Endothelial cell of umbilical vein (primary cell): ENCODE measurements around the gene IGHMBP2. TPM values are rescaled to one million over a fixed set of nuclear protein-coding genes. Genes with fewer than 3 reads are reported as not detected.

ENCODE experiments used
- BruUV-seq: library from RNA; stranded (reverse); fragments of 400-500 nt; replicated peaks from 2 replicates; lab custom pipeline; 2021; lab: Mats Ljungman, UMichigan
- CTCF ChIA-PET: fragments of 300-600, 350-600 bp; sonication (Branson Sonifier 250); formaldehyde crosslinking; loops from one replicate; lab custom pipeline; 2021; ENCODE audit warnings: antibody characterized with exemption, inconsistent platforms; lab: Charles Lee
- POLR2A ChIA-PET: fragments of 300-600, 350-600 bp; sonication (Branson Sonifier 250); formaldehyde crosslinking; loops from one replicate; lab custom pipeline; 2021; ENCODE audit warnings: antibody characterized with exemption, inconsistent platforms; lab: Charles Lee
- DNase-seq: peaks from one replicate; pipeline ENCODE4 v3.0.0-alpha.2; 2011; ENCODE audit warnings: low read depth, low spot score
- FAIRE-seq: peaks from 2 replicates; lab custom pipeline; 2011; peaks lifted over from hg19 to GRCh38; lab: Jason Lieb, UNC
- H2AFZ ChIP-seq: 2 replicates; pipeline ENCODE4 v1.6.0; 2012; ENCODE audit warnings: low read depth, low read length, control low read depth, inconsistent platforms
- H3K27ac ChIP-seq: 2 replicates; pipeline ENCODE4 v1.5.1; 2011; ENCODE audit warnings: low read depth, mild to moderate bottlenecking, control low read depth, low read length, moderate library complexity; ENCODE audit not compliant: insufficient read depth
- H3K27me3 ChIP-seq, 2 experiments: 2 replicates each; pipeline versions ENCODE4 v1.6.0 to v1.6.1; 2011; ENCODE audit warnings: low read length in 2 of 2, mixed read lengths in 1 of 2; ENCODE audit not compliant: control insufficient read depth in 2 of 2, insufficient read depth in 2 of 2
- H3K36me3 ChIP-seq, 2 experiments: 2 replicates in 1 of 2; 3 replicates in 1 of 2; pipeline ENCODE4 v1.5.1; 2011; ENCODE audit warnings: low read length in 2 of 2, mild to moderate bottlenecking in 1 of 2, moderate library complexity in 1 of 2; ENCODE audit not compliant: control insufficient read depth in 2 of 2, insufficient read depth in 2 of 2; ENCODE audit errors: extremely low read depth in 1 of 2
- H3K4me1 ChIP-seq: 3 replicates; pipeline ENCODE4 v1.5.1; 2011; ENCODE audit warnings: mild to moderate bottlenecking, low read length; ENCODE audit not compliant: control insufficient read depth, insufficient read depth; ENCODE audit errors: extremely low read depth
- H3K4me2 ChIP-seq: 2 replicates; pipeline ENCODE4 v1.6.1; 2011; ENCODE audit warnings: low read length, control low read depth, mixed read lengths; ENCODE audit not compliant: insufficient read depth
- H3K4me3 ChIP-seq, 3 experiments: fragments of 200-600 bp in 1 of 3; sonication (generic), shearing (Covaris generic) in 1 of 3; replicated peaks in 1 of 3; 2 replicates each; pipeline ENCODE4 v1.5.1; 2011 to 2016; ENCODE audit warnings: control low read depth in 3 of 3, low read length in 3 of 3, mild to moderate bottlenecking in 2 of 3, inconsistent platforms in 1 of 3, low read depth in 1 of 3, moderate library complexity in 1 of 3; ENCODE audit not compliant: insufficient read depth in 1 of 3
- H3K79me2 ChIP-seq: 2 replicates; pipeline ENCODE4 v1.6.0; 2012; ENCODE audit warnings: low read length, inconsistent platforms; ENCODE audit not compliant: control insufficient read depth, insufficient read depth
- H3K9ac ChIP-seq: replicated peaks from 2 replicates; pipeline ENCODE3; 2011; ENCODE audit warnings: low read length, control low read depth; ENCODE audit not compliant: insufficient read depth; ENCODE audit errors: extremely low read depth
- H3K9me1 ChIP-seq: replicated peaks from 3 replicates; pipeline ENCODE4 v1.6.0; 2011; ENCODE audit warnings: mild to moderate bottlenecking, low read length; ENCODE audit not compliant: control insufficient read depth, insufficient read depth; ENCODE audit errors: extremely low read depth
- H3K9me3 ChIP-seq: replicated peaks from 2 replicates; pipeline ENCODE4 v1.5.1; 2012; ENCODE audit warnings: low read length, inconsistent platforms; ENCODE audit not compliant: control insufficient read depth, insufficient read depth
- H4K20me1 ChIP-seq: replicated peaks from 2 replicates; pipeline ENCODE3; 2011; ENCODE audit warnings: mild to moderate bottlenecking, low read length; ENCODE audit not compliant: control insufficient read depth, insufficient read depth; ENCODE audit errors: extremely low read depth
- EZH2 ChIP-seq: IDR thresholded peaks from 2 replicates; pipeline ENCODE4 v1.6.1; 2012; ENCODE audit warnings: borderline replicate concordance, low read depth, mild to moderate bottlenecking, moderate library complexity, low read length, inconsistent platforms; ENCODE audit not compliant: severe bottlenecking
- FOS ChIP-seq: IDR thresholded peaks from 2 replicates; pipeline ENCODE4 v1.6.1; 2011; ENCODE audit warnings: mild to moderate bottlenecking, low read length, moderate library complexity, borderline replicate concordance; ENCODE audit not compliant: insufficient read depth
- GATA2 ChIP-seq: IDR thresholded peaks from 2 replicates; pipeline ENCODE4 v1.7.0; 2011; ENCODE audit warnings: low read depth, mild to moderate bottlenecking, moderate library complexity, mixed read lengths, low read length; ENCODE audit not compliant: insufficient read length, insufficient read depth
- JUN ChIP-seq: IDR thresholded peaks from 2 replicates; pipeline ENCODE4 v1.6.1; 2011; ENCODE audit warnings: borderline replicate concordance, low read depth; ENCODE audit not compliant: insufficient read length, insufficient read depth
- MAX ChIP-seq: IDR thresholded peaks from 2 replicates; pipeline ENCODE4 v1.6.1; 2011; ENCODE audit not compliant: insufficient read depth, insufficient read length
- MYC ChIP-seq: IDR thresholded peaks from one replicate; pipeline ENCODE4 v1.6.1; 2011; ENCODE audit warnings: mild to moderate bottlenecking, low read depth, low read length
- POLR2A ChIP-seq: IDR thresholded peaks from 2 replicates; pipeline ENCODE4 v1.6.1; 2012; ENCODE audit warnings: low read depth, mild to moderate bottlenecking, control low read depth, low read length
- POLR2AphosphoS5 ChIP-seq: IDR thresholded peaks from 2 replicates; pipeline ENCODE4 v1.6.1; 2012; ENCODE audit warnings: low read depth, mild to moderate bottlenecking, control low read depth, low read length, moderate library complexity; ENCODE audit not compliant: insufficient read depth
- dilution Hi-C: fragments of 300-500 bp; cut with MboI; formaldehyde crosslinking; loops from one replicate; pipeline ENCODE4 v1.15.0; 2019; ENCODE audit warnings: low sequenced_read_pairs; ENCODE audit not compliant: extremely low pct_ligation_motif_present
- intact Hi-C: fragments of 100-400 bp; cut with micrococcal nuclease; formaldehyde crosslinking; loops from one replicate; pipeline ENCODE4 v1.10.0; 2022
- polyA plus RNA-seq, 4 experiments: library from polyadenylated mRNA; depleted of rRNA in 3 of 4; stranded (reverse) in 3 of 4; unstranded in 1 of 4; fragments of >200 nt; gene quantifications; 2 replicates each; pipeline versions ENCODE4 v1.2.1 to v1.2.3, GENCODE V29; 2011 to 2012; ENCODE audit warnings: missing spikeins in 1 of 4
- total RNA-seq: library from RNA; stranded (reverse); gene quantifications from 2 replicates; pipeline ENCODE4 v1.2.3, GENCODE V29; 2021
- TF ChIP-seq, protein P1 (sequence below), 2 donors: IDR thresholded peaks; 1 replicate in 1 of 2; 2 replicates in 1 of 2; pipeline ENCODE4 v1.5.1; 2011; ENCODE audit warnings: low read length in 2 of 2, mild to moderate bottlenecking in 2 of 2, moderate library complexity in 2 of 2, control low read depth in 1 of 2, inconsistent platforms in 1 of 2, low read depth in 1 of 2; ENCODE audit not compliant: insufficient read depth in 1 of 2; ENCODE audit errors: extremely low read depth in 1 of 2

IGHMBP2 gene
- total and polyA plus RNA-seq, 2 donors (not counting 3 experiments of a cell fraction or from before 2014, with no cell fraction given) = 10.9 to 25.1 TPM

DNA sequence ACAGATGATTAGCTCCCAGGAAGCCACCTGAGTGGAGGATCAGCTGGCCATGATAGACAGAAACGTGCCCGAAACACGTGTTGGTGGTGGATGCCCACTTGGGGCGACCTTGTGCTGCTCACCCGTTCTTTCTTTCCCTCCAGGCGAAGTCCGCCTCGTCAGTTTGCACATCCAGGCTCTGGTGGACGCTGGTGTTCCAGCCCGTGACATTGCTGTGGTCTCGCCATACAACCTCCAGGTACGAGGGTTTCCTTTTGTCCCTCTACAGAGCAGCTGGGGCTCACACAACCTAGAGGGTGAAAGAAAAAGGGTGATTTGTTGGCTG, 30.6 kb downstream of the IGHMBP2 start:
- no peak overlapping the region for H3K27ac ChIP-seq
- BruUV-seq = no TSS peak
- dilution Hi-C loops (no loop called here), intact Hi-C loops (no loop called here)
- no peaks in the 10 kb centered on the region for H3K27me3 ChIP-seq
- no peak for FAIRE-seq
- TF ChIP-seq EZH2 = no peak
- no peak for TF ChIP-seq POLR2A
- TF ChIP-seq POLR2AphosphoS5 = no peak
- TF ChIP-seq GATA2 = no peak
- no peak for TF ChIP-seq FOS
- no peak for TF ChIP-seq MYC
- TF ChIP-seq JUN = no peak
- no peak for TF ChIP-seq MAX
- TF ChIP-seq, protein P1, sequence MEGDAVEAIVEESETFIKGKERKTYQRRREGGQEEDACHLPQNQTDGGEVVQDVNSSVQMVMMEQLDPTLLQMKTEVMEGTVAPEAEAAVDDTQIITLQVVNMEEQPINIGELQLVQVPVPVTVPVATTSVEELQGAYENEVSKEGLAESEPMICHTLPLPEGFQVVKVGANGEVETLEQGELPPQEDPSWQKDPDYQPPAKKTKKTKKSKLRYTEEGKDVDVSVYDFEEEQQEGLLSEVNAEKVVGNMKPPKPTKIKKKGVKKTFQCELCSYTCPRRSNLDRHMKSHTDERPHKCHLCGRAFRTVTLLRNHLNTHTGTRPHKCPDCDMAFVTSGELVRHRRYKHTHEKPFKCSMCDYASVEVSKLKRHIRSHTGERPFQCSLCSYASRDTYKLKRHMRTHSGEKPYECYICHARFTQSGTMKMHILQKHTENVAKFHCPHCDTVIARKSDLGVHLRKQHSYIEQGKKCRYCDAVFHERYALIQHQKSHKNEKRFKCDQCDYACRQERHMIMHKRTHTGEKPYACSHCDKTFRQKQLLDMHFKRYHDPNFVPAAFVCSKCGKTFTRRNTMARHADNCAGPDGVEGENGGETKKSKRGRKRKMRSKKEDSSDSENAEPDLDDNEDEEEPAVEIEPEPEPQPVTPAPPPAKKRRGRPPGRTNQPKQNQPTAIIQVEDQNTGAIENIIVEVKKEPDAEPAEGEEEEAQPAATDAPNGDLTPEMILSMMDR (IDR thresholded peaks at IDR 0.05; ENCODE audit: extremely low read depth in 1 of 2, insufficient read depth in 1 of 2, low read depth in 1 of 2, low read length in 2 of 2) = no peak
- H3K9ac ChIP-seq = no peak overlapping the region
- CTCF ChIA-PET = interaction anchor here (1.4 kb wide), 1 partner anchor 110 kb away, joined by 3 read pairs; no protein-coding TSS in a partner anchor
- H3K79me2 ChIP-seq = no peaks in the 10 kb centered on the region
- POLR2A ChIA-PET = no interaction called here
- H3K9me1 ChIP-seq = no peaks in the 10 kb centered on the region
- no peak overlapping the region for H3K4me2 ChIP-seq
- DNase-seq = no peak
- no peak overlapping the region for H3K4me3 ChIP-seq
- peaks cover 0 to 56% of the 10 kb centered on the region in 2 experiments for H3K36me3 ChIP-seq
- no peaks in the 10 kb centered on the region for H3K4me1 ChIP-seq
- no peaks in the 10 kb centered on the region for H4K20me1 ChIP-seq
- no peaks in the 10 kb centered on the region for H3K9me3 ChIP-seq
- no peak overlapping the region for H2AFZ ChIP-seq
